ENCODE results near the gene TMEM38B.
"Not testable (repeated sequence)": the region's sequence is repeated elsewhere in the genome, so short reads cannot be mapped to it uniquely, and the experiment has no call there.

The TMEM38B gene

GRCh38 chr9:105706156-105706555, 11.8 kb downstream of the TMEM38B start:
- no peak overlapping the region for H3K4me3 ChIP-seq (ENCODE audit: low read length)
- H3K36me3 ChIP-seq (ENCODE audit: control insufficient read depth, low read depth, low read length) = no peaks in the 10 kb centered on the region

GRCh38 chr9:105708405-105708804, 14.1 kb downstream of the TMEM38B start:
- Histone ChIP-seq H3K9ac (ENCODE audit: low read length) (no peak overlapping the region), H3K4me3 (ENCODE audit: low read length) (no peak overlapping the region), H3K27ac (ENCODE audit: low read length) (no peak overlapping the region), H3K9me3 (ENCODE audit: control insufficient read depth, low read depth, low read length) (no peaks in the 10 kb centered on the region), H3K27me3 (ENCODE audit: control insufficient read depth, insufficient read depth, low read length) (no peaks in the 10 kb centered on the region), H3K36me3 (ENCODE audit: control insufficient read depth, low read depth, low read length) (no peaks in the 10 kb centered on the region), H3K4me1 (ENCODE audit: control insufficient read depth, low read depth, low read length) (no peaks in the 10 kb centered on the region)

More at GRCh38 chr9:105706156-105706555, 11.8 kb downstream of the TMEM38B start:
- Histone ChIP-seq H3K9ac (ENCODE audit: low read length) (no peak overlapping the region), H3K27ac (ENCODE audit: low read length) (no peak overlapping the region), H3K9me3 (ENCODE audit: control insufficient read depth, low read depth, low read length) (no peaks in the 10 kb centered on the region), H3K27me3 (ENCODE audit: control insufficient read depth, insufficient read depth, low read length) (no peaks in the 10 kb centered on the region), H3K4me1 (ENCODE audit: control insufficient read depth, low read depth, low read length) (no peaks in the 10 kb centered on the region)

- H3K4me1 ChIP-seq (ENCODE audit: control insufficient read depth, low read depth, low read length) = no peaks in the 10 kb centered on the region
- no peak overlapping the region for H3K9ac ChIP-seq (ENCODE audit: low read length)
- H3K36me3 ChIP-seq (ENCODE audit: control insufficient read depth, low read depth, low read length) = no peaks in the 10 kb centered on the region
- H3K9me3 ChIP-seq (ENCODE audit: control insufficient read depth, low read depth, low read length) = no peaks in the 10 kb centered on the region
- no peaks in the 10 kb centered on the region for H3K27me3 ChIP-seq (ENCODE audit: control insufficient read depth, insufficient read depth, low read length)
- H3K27ac ChIP-seq (ENCODE audit: low read length) = no peak overlapping the region
- H3K4me3 ChIP-seq (ENCODE audit: low read length) = no peak overlapping the region
These were observed 16.3 kb downstream of the TMEM38B start for GRCh38 chr9:105710638-105711037.

- H3K4me1 ChIP-seq (ENCODE audit: control insufficient read depth, low read depth, low read length) = no peaks in the 10 kb centered on the region
- no peaks in the 10 kb centered on the region for H3K27me3 ChIP-seq (ENCODE audit: control insufficient read depth, insufficient read depth, low read length)
- H3K9ac ChIP-seq (ENCODE audit: low read length) = no peak overlapping the region
- H3K27ac ChIP-seq (ENCODE audit: low read length) = no peak overlapping the region
- H3K9me3 ChIP-seq (ENCODE audit: control insufficient read depth, low read depth, low read length) = no peaks in the 10 kb centered on the region
- no peaks in the 10 kb centered on the region for H3K36me3 ChIP-seq (ENCODE audit: control insufficient read depth, low read depth, low read length)
- no peak overlapping the region for H3K4me3 ChIP-seq (ENCODE audit: low read length)
These were observed 17.5 kb downstream of the TMEM38B start for GRCh38 chr9:105711867-105712266.

- no peak overlapping the region for H3K4me3 ChIP-seq (ENCODE audit: low read length)
These were observed 18.0 kb downstream of the TMEM38B start for GRCh38 chr9:105712297-105712696.

GRCh38 chr9:105712773-105713172, 18.4 kb downstream of the TMEM38B start:
- Histone ChIP-seq H3K27ac (ENCODE audit: low read length) (no peak overlapping the region), H3K4me1 (ENCODE audit: control insufficient read depth, low read depth, low read length) (no peaks in the 10 kb centered on the region), H3K4me3 (ENCODE audit: low read length) (no peak overlapping the region), H3K36me3 (ENCODE audit: control insufficient read depth, low read depth, low read length) (no peaks in the 10 kb centered on the region), H3K9ac (ENCODE audit: low read length) (no peak overlapping the region), H3K27me3 (ENCODE audit: control insufficient read depth, insufficient read depth, low read length) (no peaks in the 10 kb centered on the region), H3K9me3 (ENCODE audit: control insufficient read depth, low read depth, low read length) (no peaks in the 10 kb centered on the region)

More at GRCh38 chr9:105712297-105712696, 18.0 kb downstream of the TMEM38B start:
- no peaks in the 10 kb centered on the region for H3K9me3 ChIP-seq (ENCODE audit: control insufficient read depth, low read depth, low read length)
- no peaks in the 10 kb centered on the region for H3K36me3 ChIP-seq (ENCODE audit: control insufficient read depth, low read depth, low read length)
- H3K4me1 ChIP-seq (ENCODE audit: control insufficient read depth, low read depth, low read length) = no peaks in the 10 kb centered on the region
- H3K27me3 ChIP-seq (ENCODE audit: control insufficient read depth, insufficient read depth, low read length) = no peaks in the 10 kb centered on the region
- no peak overlapping the region for H3K27ac ChIP-seq (ENCODE audit: low read length)
- H3K9ac ChIP-seq (ENCODE audit: low read length) = no peak overlapping the region

- Histone ChIP-seq H3K27ac (ENCODE audit: low read length) (no peak overlapping the region), H3K9ac (ENCODE audit: low read length) (no peak overlapping the region), H3K27me3 (ENCODE audit: control insufficient read depth, insufficient read depth, low read length) (no peaks in the 10 kb centered on the region), H3K36me3 (ENCODE audit: control insufficient read depth, low read depth, low read length) (no peaks in the 10 kb centered on the region), H3K4me1 (ENCODE audit: control insufficient read depth, low read depth, low read length) (no peaks in the 10 kb centered on the region), H3K9me3 (ENCODE audit: control insufficient read depth, low read depth, low read length) (no peaks in the 10 kb centered on the region), H3K4me3 (ENCODE audit: low read length) (no peak overlapping the region)
These were observed 19.1 kb downstream of the TMEM38B start for GRCh38 chr9:105713260-105714019.

- Histone ChIP-seq H3K27me3 (ENCODE audit: control insufficient read depth, insufficient read depth, low read length) (no peaks in the 10 kb centered on the region), H3K4me1 (ENCODE audit: control insufficient read depth, low read depth, low read length) (no peaks in the 10 kb centered on the region), H3K4me3 (ENCODE audit: low read length) (no peak overlapping the region), H3K9ac (ENCODE audit: low read length) (no peak overlapping the region), H3K36me3 (ENCODE audit: control insufficient read depth, low read depth, low read length) (no peaks in the 10 kb centered on the region), H3K27ac (ENCODE audit: low read length) (no peak overlapping the region), H3K9me3 (ENCODE audit: control insufficient read depth, low read depth, low read length) (no peaks in the 10 kb centered on the region)
These were observed 19.6 kb downstream of the TMEM38B start for GRCh38 chr9:105714020-105714331.

- H3K4me3 ChIP-seq (ENCODE audit: low read length) = no peak overlapping the region
- H3K4me1 ChIP-seq (ENCODE audit: control insufficient read depth, low read depth, low read length) = no peaks in the 10 kb centered on the region
- no peak overlapping the region for H3K9ac ChIP-seq (ENCODE audit: low read length)
- H3K36me3 ChIP-seq (ENCODE audit: control insufficient read depth, low read depth, low read length) = no peaks in the 10 kb centered on the region
- no peaks in the 10 kb centered on the region for H3K9me3 ChIP-seq (ENCODE audit: control insufficient read depth, low read depth, low read length)
- H3K27me3 ChIP-seq (ENCODE audit: control insufficient read depth, insufficient read depth, low read length) = no peaks in the 10 kb centered on the region
- no peak overlapping the region for H3K27ac ChIP-seq (ENCODE audit: low read length)
These were observed 21.8 kb downstream of the TMEM38B start for GRCh38 chr9:105716146-105716545.

GRCh38 chr9:105722099-105722498, 27.8 kb downstream of the TMEM38B start:
- Histone ChIP-seq H3K9ac (ENCODE audit: low read length) (no peak overlapping the region), H3K4me3 (ENCODE audit: low read length) (no peak overlapping the region), H3K4me1 (ENCODE audit: control insufficient read depth, low read depth, low read length) (no peaks in the 10 kb centered on the region), H3K27ac (ENCODE audit: low read length) (no peak overlapping the region), H3K27me3 (ENCODE audit: control insufficient read depth, insufficient read depth, low read length) (no peaks in the 10 kb centered on the region), H3K9me3 (ENCODE audit: control insufficient read depth, low read depth, low read length) (no peaks in the 10 kb centered on the region), H3K36me3 (ENCODE audit: control insufficient read depth, low read depth, low read length) (no peaks in the 10 kb centered on the region)

- H3K36me3 ChIP-seq (ENCODE audit: control insufficient read depth, low read depth, low read length) = no peaks in the 10 kb centered on the region
- H3K9ac ChIP-seq (ENCODE audit: low read length) = no peak overlapping the region
- no peak overlapping the region for H3K4me3 ChIP-seq (ENCODE audit: low read length)
- no peaks in the 10 kb centered on the region for H3K4me1 ChIP-seq (ENCODE audit: control insufficient read depth, low read depth, low read length)
- no peaks in the 10 kb centered on the region for H3K9me3 ChIP-seq (ENCODE audit: control insufficient read depth, low read depth, low read length)
- no peak overlapping the region for H3K27ac ChIP-seq (ENCODE audit: low read length)
- no peaks in the 10 kb centered on the region for H3K27me3 ChIP-seq (ENCODE audit: control insufficient read depth, insufficient read depth, low read length)
These were observed 31.0 kb downstream of the TMEM38B start for GRCh38 chr9:105725370-105725769.

GRCh38 chr9:105728230-105728629, 33.9 kb downstream of the TMEM38B start:
- not testable (repeated sequence) for H3K9me3 ChIP-seq (ENCODE audit: control insufficient read depth, low read depth, low read length); H3K4me1 ChIP-seq (ENCODE audit: control insufficient read depth, low read depth, low read length); H3K4me3 ChIP-seq (ENCODE audit: low read length); H3K27ac ChIP-seq (ENCODE audit: low read length); H3K9ac ChIP-seq (ENCODE audit: low read length); H3K27me3 ChIP-seq (ENCODE audit: control insufficient read depth, insufficient read depth, low read length); H3K36me3 ChIP-seq (ENCODE audit: control insufficient read depth, low read depth, low read length)

Measured in iPS-18a (cell line).